ENCODE results near the gene PLEKHG7. TPM values are rescaled to one million over a fixed set of nuclear protein-coding genes. Genes with fewer than 3 reads are reported as not detected.

The PLEKHG7 gene
- total and polyA plus RNA-seq, 2 of the 8 experiments (the other 6 are each of a cell fraction or from before 2014, with no cell fraction given) = not detected

DNA sequence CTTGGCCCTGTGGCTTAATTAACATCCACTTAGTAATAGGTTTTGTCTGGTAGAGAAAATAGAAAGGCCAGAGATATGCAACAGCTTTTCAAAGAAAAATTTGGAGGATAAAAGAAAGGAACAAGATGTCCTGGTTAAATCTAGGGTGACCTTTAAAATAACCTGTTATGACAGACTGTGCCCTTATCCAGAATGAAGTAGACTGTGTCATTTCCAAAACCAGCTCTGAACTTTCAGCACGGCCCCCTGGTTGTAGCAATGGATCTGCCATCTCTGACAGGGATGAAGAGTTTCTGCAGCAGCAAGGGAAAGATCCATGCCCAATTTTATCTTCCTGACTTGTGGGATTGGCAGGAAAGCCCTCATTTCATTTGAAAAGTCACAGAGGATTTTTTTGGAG lies 5.1 kb downstream of the PLEKHG7 start:
- TF ChIP-seq BCL11A (IDR thresholded peaks at IDR 0.05; ENCODE audit: low read depth in 2 of 2, low read length in 2 of 2) (no peak), NANOG (IDR thresholded peaks at IDR 0.05; ENCODE audit: insufficient read depth, low read depth, low read length, poor library complexity, severe bottlenecking) (no peak), CHD1 (IDR thresholded peaks at IDR 0.05; ENCODE audit: low read depth, low read length) (no peak), SAP30 (IDR thresholded peaks at IDR 0.05; ENCODE audit: insufficient read depth, insufficient replicate concordance, low read length) (no peak), POU5F1 (IDR thresholded peaks at IDR 0.05; ENCODE audit: low read depth, low read length) (no peak), MAFK (IDR thresholded peaks at IDR 0.05; ENCODE audit: low read depth, low read length) (no peak), GTF2F1 (IDR thresholded peaks at IDR 0.05; ENCODE audit: borderline replicate concordance, low read depth, low read length) (no peak), SIN3A (conservative IDR thresholded peaks at IDR 0.05 in 1 of 2, IDR thresholded peaks at IDR 0.05 in 1 of 2; ENCODE audit: low read depth in 1 of 2, low read length in 2 of 2) (no peak), RAD21 (IDR thresholded peaks at IDR 0.05 in 1 of 2, conservative IDR thresholded peaks at IDR 0.05 in 1 of 2; ENCODE audit: low read depth in 2 of 2, low read length in 2 of 2) (no peak)
- TF ChIP-seq, protein P1, sequence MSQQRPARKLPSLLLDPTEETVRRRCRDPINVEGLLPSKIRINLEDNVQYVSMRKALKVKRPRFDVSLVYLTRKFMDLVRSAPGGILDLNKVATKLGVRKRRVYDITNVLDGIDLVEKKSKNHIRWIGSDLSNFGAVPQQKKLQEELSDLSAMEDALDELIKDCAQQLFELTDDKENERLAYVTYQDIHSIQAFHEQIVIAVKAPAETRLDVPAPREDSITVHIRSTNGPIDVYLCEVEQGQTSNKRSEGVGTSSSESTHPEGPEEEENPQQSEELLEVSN (IDR thresholded peaks at IDR 0.05) = no peak
- TF ChIP-seq, protein P2, sequence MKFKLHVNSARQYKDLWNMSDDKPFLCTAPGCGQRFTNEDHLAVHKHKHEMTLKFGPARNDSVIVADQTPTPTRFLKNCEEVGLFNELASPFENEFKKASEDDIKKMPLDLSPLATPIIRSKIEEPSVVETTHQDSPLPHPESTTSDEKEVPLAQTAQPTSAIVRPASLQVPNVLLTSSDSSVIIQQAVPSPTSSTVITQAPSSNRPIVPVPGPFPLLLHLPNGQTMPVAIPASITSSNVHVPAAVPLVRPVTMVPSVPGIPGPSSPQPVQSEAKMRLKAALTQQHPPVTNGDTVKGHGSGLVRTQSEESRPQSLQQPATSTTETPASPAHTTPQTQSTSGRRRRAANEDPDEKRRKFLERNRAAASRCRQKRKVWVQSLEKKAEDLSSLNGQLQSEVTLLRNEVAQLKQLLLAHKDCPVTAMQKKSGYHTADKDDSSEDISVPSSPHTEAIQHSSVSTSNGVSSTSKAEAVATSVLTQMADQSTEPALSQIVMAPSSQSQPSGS (IDR thresholded peaks at IDR 0.05; ENCODE audit: low read length) = no peak
- H2AFZ ChIP-seq (ENCODE audit: low read length) = no peak overlapping the region
- H4K5ac ChIP-seq (ENCODE audit: insufficient read length, low read depth, low read length) = no peak overlapping the region
- H3K27ac ChIP-seq (ENCODE audit: low read depth, low read length) = no peak overlapping the region
- no peak overlapping the region for H2BK20ac ChIP-seq (ENCODE audit: low read length)
- H2BK120ac ChIP-seq (replicated peaks; ENCODE audit: low read depth, low read length) = no peak overlapping the region
- no peak overlapping the region for H2AK5ac ChIP-seq (ENCODE audit: low read depth, low read length)
- DNase-seq (ENCODE audit: low read depth in 1 of 2, low spot score in 2 of 2) = no peak
- no peak overlapping the region for H3K14ac ChIP-seq (ENCODE audit: insufficient read length)
- ChIA-PET POLR2A (ENCODE audit: partially characterized antibody) (no interaction called here), CTCF (ENCODE audit: partially characterized antibody) (interaction anchor here (0.9 to 4.7 kb wide), 2 partner anchors 10 to 14 kb away, joined by 3 to 19 read pairs; no protein-coding TSS in a partner anchor)
- H3K4ac ChIP-seq (replicated peaks; ENCODE audit: insufficient read length, low read depth, low read length) = no peak overlapping the region
- WGBS, 2 experiments (ENCODE audit: extremely low coverage in 1 of 2, insufficient coverage in 1 of 2, insufficient read length in 1 of 2, insufficient replicate concordance in 2 of 2, low coverage in 1 of 2, low lambda C conversion rate in 2 of 2, missing lambda C conversion rate in 1 of 2) = 86% methylated on average over 1 of the region's 1 CpG; no CpG with 5 or more reads in 1 of the 2 experiments
- H4K8ac ChIP-seq (ENCODE audit: extremely low read depth, insufficient read depth, low read length) = no peak overlapping the region
- H2BK5ac ChIP-seq (ENCODE audit: low read depth, low read length) = no peak overlapping the region
- H4K91ac ChIP-seq (replicated peaks; ENCODE audit: insufficient read length, low read length) = no peak overlapping the region
- no peak overlapping the region for H2BK12ac ChIP-seq (ENCODE audit: low read depth, low read length)
- H3K36me3 ChIP-seq (ENCODE audit: control insufficient read depth in 2 of 4, insufficient read depth in 4 of 4, low read length in 3 of 4) = no peaks in the 10 kb centered on the region
- no peaks in the 10 kb centered on the region for H3K79me1 ChIP-seq (ENCODE audit: low read depth, low read length)
- H3K23me2 ChIP-seq (ENCODE audit: low read depth, low read length) = no peaks in the 10 kb centered on the region
- H3K79me2 ChIP-seq (ENCODE audit: control insufficient read depth in 1 of 2, insufficient read depth in 2 of 2, low read length in 2 of 2) = no peaks in the 10 kb centered on the region
- no peaks in the 10 kb centered on the region for H4K20me1 ChIP-seq (replicated peaks in 1 of 2; ENCODE audit: control insufficient read depth in 1 of 2, insufficient read depth in 2 of 2, low read length in 2 of 2)
- H3K56ac ChIP-seq (replicated peaks; ENCODE audit: insufficient read length, low read depth, low read length) = no peak overlapping the region
- H3K23ac ChIP-seq (ENCODE audit: insufficient read length) = no peak overlapping the region
- peaks cover 0 to 4% (median 1%) of the 10 kb centered on the region in 4 experiments; a peak in 3 of 7 replicates for H3K4me1 ChIP-seq (replicated peaks in 1 of 4; ENCODE audit: control insufficient read depth in 3 of 4, insufficient read depth in 4 of 4, low read length in 3 of 4)
- H3K4me3 ChIP-seq (ENCODE audit: extremely low read depth in 1 of 4, insufficient read depth in 2 of 4, low read depth in 3 of 4, low read length in 4 of 4) = no peak overlapping the region
- no peak overlapping the region for H3K9ac ChIP-seq (replicated peaks in 1 of 4; ENCODE audit: extremely low read depth in 1 of 4, low read depth in 3 of 4, low read length in 3 of 4)
- H3K27me3 ChIP-seq (replicated peaks in 1 of 4; ENCODE audit: control insufficient read depth in 3 of 4, extremely low read depth in 1 of 4, insufficient read depth in 3 of 4, low read length in 3 of 4) = no peaks in the 10 kb centered on the region
- no peak for FAIRE-seq
- H2BK15ac ChIP-seq (ENCODE audit: low read length) = no peak overlapping the region
- no peak overlapping the region for H3K18ac ChIP-seq (ENCODE audit: extremely low read depth, low read length)
- H3K4me2 ChIP-seq (ENCODE audit: insufficient read depth in 1 of 2, low read depth in 2 of 2, low read length in 2 of 2) = no peak overlapping the region
- H3K9me3 ChIP-seq (ENCODE audit: insufficient read depth in 2 of 2, low read depth in 1 of 2, low read length in 1 of 2) = no peaks in the 10 kb centered on the region

Measured in H1 (cell line).